NCI-H2081 treated with DMSO at 0.1 percent for 48 hours (cell line): ENCODE results near the gene STYXL1.
"Not testable (repeated sequence)": the region's sequence is repeated elsewhere in the genome, so short reads cannot be mapped to it uniquely, and the experiment has no call there.

Experiments used
- DNase-seq: peaks from one replicate; lab custom pipeline; 2025; lab: John Stamatoyannopoulos, UW

Gene STYXL1, protein sequence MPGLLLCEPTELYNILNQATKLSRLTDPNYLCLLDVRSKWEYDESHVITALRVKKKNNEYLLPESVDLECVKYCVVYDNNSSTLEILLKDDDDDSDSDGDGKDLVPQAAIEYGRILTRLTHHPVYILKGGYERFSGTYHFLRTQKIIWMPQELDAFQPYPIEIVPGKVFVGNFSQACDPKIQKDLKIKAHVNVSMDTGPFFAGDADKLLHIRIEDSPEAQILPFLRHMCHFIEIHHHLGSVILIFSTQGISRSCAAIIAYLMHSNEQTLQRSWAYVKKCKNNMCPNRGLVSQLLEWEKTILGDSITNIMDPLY

DNA sequence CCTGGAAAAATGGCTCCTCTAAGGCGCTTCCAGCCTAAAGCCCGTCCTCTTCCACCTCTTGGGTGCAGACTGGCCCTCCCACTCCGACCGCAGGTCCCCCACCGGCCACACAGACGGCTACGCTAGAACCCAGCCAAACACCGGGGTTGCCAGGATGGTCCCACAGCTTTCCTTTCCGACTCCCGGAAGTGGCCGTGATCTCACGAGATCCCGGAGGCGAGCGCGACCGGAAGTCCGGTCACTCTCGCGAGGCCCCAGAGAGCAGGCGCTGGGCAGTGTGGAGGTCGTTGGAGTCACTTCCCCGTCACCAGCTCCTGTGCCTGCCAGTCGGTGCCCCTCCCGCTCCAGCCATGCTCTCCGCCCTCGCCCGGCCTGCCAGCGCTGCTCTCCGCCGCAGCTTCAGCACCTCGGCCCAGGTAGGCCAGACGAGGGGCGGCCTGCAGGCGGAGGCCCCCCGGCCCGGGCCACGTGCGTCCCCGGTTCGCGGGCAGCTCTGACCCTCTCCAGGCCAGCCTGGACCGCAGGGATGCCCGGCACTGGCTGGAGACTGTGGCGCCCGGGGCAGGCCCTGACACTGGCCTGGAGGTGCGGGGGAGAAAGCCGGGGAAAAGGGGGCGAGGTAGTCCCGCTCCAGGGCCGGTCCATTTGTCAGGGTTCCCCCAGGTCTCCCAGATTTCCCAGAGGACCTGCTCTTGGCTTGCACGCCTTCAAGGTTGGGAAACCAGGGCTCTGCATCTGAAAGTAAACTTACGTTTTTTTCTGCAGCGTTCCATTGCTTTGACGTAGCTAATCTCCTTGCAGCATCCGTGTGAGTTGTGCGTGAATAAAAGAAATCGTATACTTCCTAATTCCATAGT is at the start of gene STYXL1, which contains the start of gene MDH2:
TSS of gene STYXL1 (minus strand) at position 190 of the 857 bp plus-strand sequence. CDS start 17,477 bp downstream, outside the sequence.
TSS of gene MDH2 (plus strand) at position 296 of the 857 bp plus-strand sequence. CDS start at position 351, 55 bp downstream.
- DNase-seq, result peak; percentile 79

- no peak for DNase-seq
Measured at GRCh38 chr7:76095908-76096307, 48.1 kb upstream of the STYXL1 start.

GRCh38 chr7:76094326-76094725 is 46.5 kb upstream of the STYXL1 start:
- not testable (repeated sequence) for DNase-seq

GRCh38 chr7:76093531-76093930 is 45.7 kb upstream of the STYXL1 start:
- DNase-seq, result not testable (repeated sequence)

GRCh38 chr7:76091506-76091905 is 43.7 kb upstream of the STYXL1 start:
- DNase-seq, result no peak

- DNase-seq, result no peak
Measured at GRCh38 chr7:76089865-76090475, 42.2 kb upstream of the STYXL1 start.

- not testable (repeated sequence) for DNase-seq
Measured at GRCh38 chr7:76087362-76087791, 39.6 kb upstream of the STYXL1 start.

DNA sequence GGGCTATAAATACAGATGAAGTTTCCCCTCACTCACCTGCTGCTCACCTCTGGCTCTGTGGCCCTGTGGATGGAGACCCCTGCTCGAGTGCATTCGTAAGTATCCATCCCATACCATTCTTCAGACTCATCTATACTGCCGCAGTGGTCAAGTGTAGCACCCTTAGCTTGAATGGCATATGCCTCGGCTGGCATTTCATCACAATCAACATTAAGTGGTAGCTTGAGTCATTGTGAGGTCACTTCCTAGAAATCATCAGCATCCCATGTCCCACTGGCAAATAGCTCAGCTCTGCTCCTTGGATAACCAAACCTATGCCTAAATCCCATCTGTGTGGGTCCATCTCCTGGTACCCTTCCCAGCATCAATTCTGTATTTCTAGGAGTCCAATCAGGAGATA is 38.3 kb upstream of the STYXL1 start:
- DNase-seq, result no peak

GRCh38 chr7:76084115-76084514 is 36.3 kb upstream of the STYXL1 start:
- DNase-seq, result not testable (repeated sequence)

DNA sequence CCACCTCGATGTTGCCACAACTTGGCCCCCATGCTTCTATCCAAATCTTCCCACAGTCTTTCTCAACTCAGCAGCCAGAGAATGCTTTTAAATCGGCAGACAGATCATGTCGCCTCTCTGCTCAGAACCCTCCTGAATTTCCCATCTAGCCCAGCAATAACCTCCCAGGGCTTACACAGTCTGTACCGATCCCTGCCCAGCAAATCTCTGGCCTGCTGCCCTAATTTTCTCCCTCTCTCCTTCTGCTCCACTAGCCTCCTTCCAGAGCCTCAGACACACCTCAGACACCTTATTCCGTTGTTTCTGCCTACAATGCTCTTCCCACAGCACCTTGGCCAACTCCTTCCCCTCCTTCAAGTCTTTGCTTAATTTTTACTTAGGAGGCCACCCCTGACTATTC is 32.4 kb upstream of the STYXL1 start:
- no peak for DNase-seq

GRCh38 chr7:76077435-76077834 is 29.6 kb upstream of the STYXL1 start:
- no peak for DNase-seq

- no peak for DNase-seq
Measured at GRCh38 chr7:76076995-76077394, 29.2 kb upstream of the STYXL1 start.

GRCh38 chr7:76074972-76075370 is 27.2 kb upstream of the STYXL1 start:
- DNase-seq, result no peak

DNA sequence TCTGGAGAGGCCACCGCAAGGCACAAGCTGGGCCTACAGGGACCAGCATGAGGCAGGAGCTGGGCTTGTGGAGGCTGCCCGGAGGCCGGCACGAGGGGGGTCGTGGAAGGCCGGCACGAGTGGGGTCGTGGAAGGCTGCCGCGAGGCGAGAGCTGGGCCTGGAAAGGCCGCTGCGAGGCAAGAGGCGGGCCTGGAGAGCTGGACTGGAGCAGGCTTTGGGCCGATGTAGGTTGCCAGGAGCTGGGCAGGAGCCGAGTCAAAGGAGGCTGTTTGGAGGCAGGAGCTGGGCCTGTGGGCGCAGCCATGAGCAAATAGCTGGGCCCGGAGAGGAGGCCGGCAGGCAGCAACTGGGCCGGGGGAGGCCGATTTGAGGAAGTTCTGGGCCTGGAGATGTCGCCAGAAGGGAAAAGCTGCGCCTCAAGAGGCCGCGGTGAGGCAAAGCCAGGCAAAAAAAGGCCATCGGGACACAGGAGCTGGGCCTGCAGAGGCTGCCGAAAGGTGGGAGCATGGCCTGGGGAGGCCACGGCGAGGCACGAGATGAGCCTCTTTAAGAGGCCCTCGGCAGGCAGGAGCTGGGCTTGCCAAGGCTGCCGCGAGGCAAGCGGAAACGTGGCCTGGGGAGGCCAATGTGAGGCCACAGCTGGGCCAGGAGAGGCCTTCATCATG is 26.6 kb upstream of the STYXL1 start:
- no peak for DNase-seq

DNA sequence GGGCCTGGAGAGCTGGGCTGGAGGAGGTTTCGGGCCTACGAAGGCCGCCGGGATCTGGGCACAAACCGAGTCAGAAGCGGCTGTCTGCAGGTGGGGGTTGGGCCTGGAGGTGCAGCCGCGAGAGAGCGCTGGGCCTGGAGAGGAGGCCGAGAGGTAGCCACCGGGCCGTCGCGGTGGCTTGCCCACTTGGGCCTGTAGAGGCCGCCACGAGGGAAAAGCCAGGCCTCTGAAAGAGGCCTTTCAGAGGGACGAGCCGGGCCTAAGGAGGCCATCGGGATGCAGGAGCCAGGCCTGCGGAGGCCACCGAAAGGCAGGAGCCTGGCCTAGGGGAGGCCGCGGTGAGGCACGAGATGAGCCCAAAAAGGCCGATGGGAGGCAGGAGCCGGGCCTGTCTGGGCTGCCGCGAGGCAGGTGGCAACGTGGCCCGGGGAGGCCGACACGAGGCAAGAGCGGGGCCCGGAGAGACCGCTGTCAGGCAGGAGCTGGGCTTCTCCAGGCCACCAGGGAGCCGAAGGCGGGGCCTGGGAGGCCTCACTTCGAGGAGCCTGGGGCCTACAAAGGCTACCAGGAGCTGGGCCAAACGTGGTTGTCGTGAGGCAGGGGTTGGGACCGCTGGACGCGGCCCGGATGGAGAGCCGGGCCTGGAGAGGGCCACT is 25.7 kb upstream of the STYXL1 start:
- DNase-seq, result no peak

- no peak for DNase-seq
Measured at GRCh38 chr7:76072243-76073148, 24.7 kb upstream of the STYXL1 start.

DNA sequence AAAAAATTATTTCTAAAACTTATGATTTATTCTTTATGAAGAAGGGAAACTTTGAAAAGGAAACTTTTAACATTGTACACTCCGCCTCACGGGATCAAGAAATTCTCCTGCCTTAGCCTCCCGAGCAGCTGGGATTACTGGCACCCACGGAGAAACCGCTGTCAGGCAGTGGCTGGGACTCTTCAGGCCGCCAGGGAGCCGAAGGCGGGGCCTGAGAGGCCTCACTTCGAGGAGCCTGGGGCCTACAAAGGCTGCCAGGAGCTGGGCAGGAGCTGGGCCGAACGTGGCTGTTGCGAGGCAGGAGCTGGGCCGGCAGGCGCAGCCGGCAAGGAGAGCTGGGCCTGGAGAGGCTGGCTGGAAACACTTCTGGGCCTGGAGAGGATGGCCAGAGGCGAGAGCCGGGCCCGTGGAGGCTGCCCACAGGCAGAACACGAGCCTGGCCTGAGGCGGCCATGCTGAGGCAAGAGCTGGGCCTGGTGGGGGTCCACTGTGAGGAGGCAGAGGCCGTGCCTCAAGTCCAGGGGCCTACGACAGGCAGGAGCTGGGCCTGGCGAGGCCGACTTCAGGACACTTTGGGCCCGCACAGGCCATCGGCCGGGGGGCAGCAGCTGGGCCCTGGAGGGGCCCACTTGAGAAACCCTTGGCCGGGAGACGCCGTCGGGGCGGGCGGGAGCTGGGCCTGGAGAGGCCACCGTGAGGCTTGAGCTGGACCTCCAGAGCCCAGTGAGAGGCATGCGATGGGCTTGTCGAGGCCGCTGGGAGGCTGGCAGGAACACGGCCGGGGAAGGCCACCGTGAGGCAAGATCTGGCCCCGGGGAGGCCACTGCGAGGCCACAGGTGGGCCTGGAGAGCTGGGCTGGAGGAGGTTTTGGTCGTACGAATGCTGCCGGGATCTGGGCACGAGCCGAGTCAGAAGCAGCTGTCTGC is 23.8 kb upstream of the STYXL1 start:
- no peak for DNase-seq

DNA sequence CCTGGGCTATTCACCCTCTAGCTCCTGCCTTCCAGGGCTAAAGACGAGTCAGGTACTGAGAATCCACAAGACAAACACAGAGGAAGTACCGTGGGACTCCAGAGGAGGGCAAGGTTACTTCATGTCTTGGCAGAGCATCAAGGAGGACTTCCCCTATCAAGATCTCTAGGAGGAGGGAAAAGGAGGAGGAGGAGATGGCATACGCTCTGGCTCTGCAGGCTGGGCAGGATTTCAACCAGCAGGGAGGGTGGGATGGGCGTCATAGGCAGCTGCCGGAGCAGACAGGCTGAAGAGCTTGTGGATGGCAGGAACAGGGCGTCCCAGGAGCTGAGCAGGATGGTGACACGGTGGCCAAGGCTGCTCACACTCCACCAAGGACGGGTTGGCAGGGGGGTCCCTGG is 21.4 kb upstream of the STYXL1 start:
- no peak for DNase-seq
